ENCODE measurements around the gene ST3GAL3. TPM values are rescaled to one million over a fixed set of nuclear protein-coding genes. Genes with fewer than 3 reads are reported as not detected.

The ST3GAL3 gene
- total and polyA plus RNA-seq, 2 of the 13 experiments (the other 11 are each of a cell fraction or from before 2014, with no cell fraction given): 5.1 to 8.1 TPM

- TF ChIP-seq POGZ (CRISPR knock-in tag; IDR thresholded peaks at IDR 0.05) (no peak), ETS1 (CRISPR knock-in tag; IDR thresholded peaks at IDR 0.05) (no peak), NFE2L2 (IDR thresholded peaks at IDR 0.05; ENCODE audit: low read length) (no peak), HNF4A (CRISPR knock-in tag; IDR thresholded peaks at IDR 0.05) (peak; percentile 83), HDAC2 (CRISPR knock-in tag; IDR thresholded peaks at IDR 0.05) (peak; percentile 20; the same call in 1 of the 2 replicates)
These were observed 79.6 kb downstream of the ST3GAL3 start (continued) for GRCh38 chr1:43786960-43787359.

GRCh38 chr1:43789604-43790550, 82.5 kb downstream of the ST3GAL3 start:
- Histone ChIP-seq H3K9me3 (ENCODE audit: low read length) (no peaks in the 10 kb centered on the region), H3K9ac (ENCODE audit: insufficient read depth, low read depth, low read length) (no peak overlapping the region), H2AFZ (ENCODE audit: low read length) (no peak overlapping the region), H3K4me3 (replicated peaks in 1 of 3; ENCODE audit: insufficient read depth in 1 of 3, low read depth in 2 of 3, low read length in 3 of 3) (no peak overlapping the region), H3K79me2 (ENCODE audit: insufficient read depth, low read length) (no peaks in the 10 kb centered on the region), H3K36me3 (replicated peaks in 1 of 2; ENCODE audit: control insufficient read depth in 1 of 2, insufficient read depth in 2 of 2, low read length in 2 of 2) (no peaks in the 10 kb centered on the region; a peak in 1 of 5 replicates), H3K27ac (ENCODE audit: extremely low read length, insufficient read depth, low read length) (no peak overlapping the region), H3K4me2 (ENCODE audit: low read depth, low read length) (no peak overlapping the region), H4K20me1 (ENCODE audit: insufficient read depth, low read length) (no peaks in the 10 kb centered on the region), H3K4me1 (ENCODE audit: insufficient read depth, low read length) (peaks cover 26% of the 10 kb centered on the region), H3K27me3 (ENCODE audit: control insufficient read depth in 1 of 2, insufficient read depth in 2 of 2, low read length in 2 of 2) (no peaks in the 10 kb centered on the region)
- WGBS (ENCODE audit: low lambda C conversion rate): 97% methylated on average over 3 of the region's 3 CpGs
- DNase-seq (ENCODE audit: low spot score) (no peak), FAIRE-seq (no peak), ATAC-seq (no peak)
- in situ Hi-C loops (cut with HindIII; ENCODE audit: extremely low pct_ligation_motif_present, low pct_unique_long_range_greater_than_20kb): no loop called here
- intact Hi-C loops (cut with micrococcal nuclease; ENCODE audit: unreplicated experiment): no loop called here
- POLR2A ChIA-PET: no interaction called here
- CTCF ChIA-PET (ENCODE audit: low intra/inter-chr PET ratio, low total read pairs): no interaction called here
- no TSS peak for BruUV-seq (replicated peaks)
- TF ChIP-seq ZNF503 (CRISPR knock-in tag; IDR thresholded peaks at IDR 0.05) (no peak), ZFP37 (CRISPR knock-in tag; IDR thresholded peaks at IDR 0.05; ENCODE audit: borderline replicate concordance) (no peak), KDM1A (CRISPR knock-in tag; IDR thresholded peaks at IDR 0.05) (no peak), ZNF577 (CRISPR knock-in tag; IDR thresholded peaks at IDR 0.05; ENCODE audit: borderline replicate concordance, low read depth) (no peak), ZNF614 (CRISPR knock-in tag; IDR thresholded peaks at IDR 0.05; ENCODE audit: borderline replicate concordance) (no peak), IKZF4 (CRISPR knock-in tag; IDR thresholded peaks at IDR 0.05; ENCODE audit: borderline replicate concordance, low read depth, not compliant biosample characterization) (no peak), PREB (CRISPR knock-in tag; IDR thresholded peaks at IDR 0.05) (no peak), SAP130 (CRISPR knock-in tag; IDR thresholded peaks at IDR 0.05; ENCODE audit: low read depth) (no peak), TFDP2 (CRISPR knock-in tag; IDR thresholded peaks at IDR 0.05) (no peak), ZNF567 (CRISPR knock-in tag; IDR thresholded peaks at IDR 0.05; ENCODE audit: borderline replicate concordance) (no peak)

Data from HepG2 (cell line).